Measurements from ENCODE around the gene SLC41A2.
A peak's percentile ranks its signal among the peaks of the same experiment; 100 is the strongest.

The SLC41A2 gene

DNA sequence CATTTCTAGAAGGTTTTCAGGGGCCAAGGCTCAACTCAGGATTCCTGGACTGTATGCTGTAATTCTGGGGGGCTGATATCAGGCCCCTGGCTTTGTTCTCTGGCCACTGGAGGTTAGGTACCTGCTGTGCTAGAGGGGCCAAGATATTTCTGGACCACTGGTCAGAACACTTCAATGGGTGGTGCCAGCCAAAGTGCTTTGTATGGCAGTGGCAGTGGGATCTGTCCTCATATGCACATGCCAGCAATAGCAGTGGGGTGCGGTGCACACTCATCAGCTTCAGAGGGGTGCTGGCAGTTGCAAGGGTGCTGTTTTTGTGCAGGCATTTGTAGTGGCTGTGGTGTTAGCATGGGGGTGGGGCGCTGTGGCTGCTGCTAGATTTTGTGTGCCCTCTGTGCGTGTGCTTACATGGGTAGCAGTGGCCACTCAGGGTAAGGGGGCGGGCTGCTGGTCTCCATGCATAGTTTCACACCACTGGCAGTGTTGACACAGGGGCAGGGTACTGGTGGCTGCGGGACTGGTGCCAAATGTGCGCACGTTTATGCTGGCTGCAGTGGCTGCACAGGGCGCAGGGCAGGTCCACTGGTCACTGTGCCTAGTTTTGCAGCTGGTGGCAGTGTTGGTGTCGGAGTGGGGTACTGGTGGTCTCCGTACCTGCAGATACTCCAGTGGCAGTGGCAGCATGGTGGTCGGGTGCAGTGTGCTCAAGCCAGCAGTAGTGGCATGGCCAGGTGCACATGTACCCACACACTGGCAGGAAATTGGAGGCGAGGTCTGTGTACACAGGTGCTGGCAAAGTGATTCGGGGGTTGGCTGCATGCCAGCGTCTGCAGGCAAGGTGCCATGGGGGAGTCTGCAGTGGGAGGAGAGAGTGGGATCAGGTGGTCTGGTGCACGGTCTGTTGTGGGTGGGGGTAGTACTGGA is 40.6 kb upstream of the SLC41A2 start:
- no peak overlapping the region for H3K4me2 ChIP-seq (ENCODE audit: insufficient read depth, low read length, poor library complexity, severe bottlenecking)
- H3K4ac ChIP-seq (ENCODE audit: low read length) = no peak overlapping the region
- H3K14ac ChIP-seq (ENCODE audit: low read length) = peak overlapping the region; percentile 86
- H3K4me3 ChIP-seq (ENCODE audit: low read length in 2 of 2) = no peak overlapping the region
- no peak for DNase-seq (ENCODE audit: low spot score)
- no peak overlapping the region for H2BK12ac ChIP-seq (ENCODE audit: low read length)
- peak overlapping the region; percentile 76 for H2BK5ac ChIP-seq (ENCODE audit: low read length)
- no peak overlapping the region for H2BK15ac ChIP-seq (ENCODE audit: low read length)
- H2BK120ac ChIP-seq (ENCODE audit: low read depth, low read length) = no peak overlapping the region
- H3K79me1 ChIP-seq (ENCODE audit: low read depth, low read length) = no peaks in the 10 kb centered on the region
- no CpG with 5 or more reads among the region's 15 CpGs for whole genome bisulfite sequencing, 2 donors (ENCODE audit: extremely low coverage in 2 of 2, insufficient read length in 2 of 2, insufficient replicate concordance in 1 of 2)
- no peaks in the 10 kb centered on the region for H3K27me3 ChIP-seq (ENCODE audit: control insufficient read depth in 3 of 3, insufficient read depth in 3 of 3, low read depth in 1 of 3, low read length in 3 of 3)
- peak overlapping the region; percentile 17 for H4K91ac ChIP-seq (ENCODE audit: low read depth, low read length, poor library complexity)
- no peaks in the 10 kb centered on the region for H3K4me1 ChIP-seq (ENCODE audit: control insufficient read depth in 2 of 2, insufficient read depth in 1 of 2, low read depth in 1 of 2, low read length in 2 of 2)
- H3K18ac ChIP-seq (ENCODE audit: low read length) = peak overlapping the region; percentile 67
- H2AK5ac ChIP-seq (ENCODE audit: low read depth, low read length) = no peak overlapping the region
- H3K23ac ChIP-seq (ENCODE audit: low read depth, low read length, poor library complexity) = peak overlapping the region; percentile 8
- peaks cover 19 to 100% of the 10 kb centered on the region in 2 donors for H3K36me3 ChIP-seq (replicated peaks in 1 of 2; ENCODE audit: control insufficient read depth in 2 of 2, insufficient read depth in 2 of 2, low read length in 2 of 2)
- no peak overlapping the region for H4K8ac ChIP-seq (ENCODE audit: low read depth, low read length)
- no peak overlapping the region for H3K27ac ChIP-seq (replicated peaks; ENCODE audit: low read length)
- peak overlapping the region; percentile 53 for H3K9ac ChIP-seq (ENCODE audit: low read depth, low read length, poor library complexity)
- H3K9me3 ChIP-seq (replicated peaks in 1 of 2; ENCODE audit: control insufficient read depth in 2 of 2, insufficient read depth in 1 of 2, low read depth in 1 of 2, low read length in 2 of 2) = peaks cover 2 to 11% of the 10 kb centered on the region in 2 donors
- H2AFZ ChIP-seq (ENCODE audit: low read length) = no peak overlapping the region

DNA sequence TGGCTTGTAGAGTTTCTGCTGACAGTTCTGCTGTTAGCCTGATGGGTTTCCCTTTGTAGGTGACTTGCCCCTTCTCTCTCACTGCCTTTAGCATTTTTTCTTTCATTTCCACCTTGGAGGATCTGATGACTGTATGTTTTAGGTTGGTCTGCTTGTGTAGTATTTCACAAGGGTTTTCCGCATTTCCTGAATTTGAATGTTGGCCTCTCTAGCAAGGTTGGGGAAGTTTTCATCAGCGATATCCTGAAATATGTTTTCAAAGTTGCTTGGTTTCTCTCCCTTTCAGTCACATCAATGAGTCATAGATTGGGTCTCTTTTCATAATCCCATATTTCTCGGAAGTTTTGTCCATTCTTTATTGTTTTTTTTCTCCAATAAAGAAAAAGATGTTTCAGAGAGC is 39.5 kb upstream of the SLC41A2 start:
- no peak overlapping the region for H4K91ac ChIP-seq (ENCODE audit: low read depth, low read length, poor library complexity)
- no peak overlapping the region for H3K4me3 ChIP-seq (ENCODE audit: low read length in 2 of 2)
- no peaks in the 10 kb centered on the region for H3K4me1 ChIP-seq (ENCODE audit: control insufficient read depth in 2 of 2, insufficient read depth in 1 of 2, low read depth in 1 of 2, low read length in 2 of 2)
- no peak overlapping the region for H2BK12ac ChIP-seq (ENCODE audit: low read length)
- no peaks in the 10 kb centered on the region for H3K27me3 ChIP-seq (ENCODE audit: control insufficient read depth in 3 of 3, insufficient read depth in 3 of 3, low read depth in 1 of 3, low read length in 3 of 3)
- no peak overlapping the region for H2BK5ac ChIP-seq (ENCODE audit: low read length)
- no peak overlapping the region for H2BK15ac ChIP-seq (ENCODE audit: low read length)
- no peak overlapping the region for H3K14ac ChIP-seq (ENCODE audit: low read length)
- no peak overlapping the region for H3K4me2 ChIP-seq (ENCODE audit: insufficient read depth, low read length, poor library complexity, severe bottlenecking)
- H2BK120ac ChIP-seq (ENCODE audit: low read depth, low read length) = no peak overlapping the region
- H3K9ac ChIP-seq (ENCODE audit: low read depth, low read length, poor library complexity) = no peak overlapping the region
- no peak overlapping the region for H3K4ac ChIP-seq (ENCODE audit: low read length)
- H3K18ac ChIP-seq (ENCODE audit: low read length) = no peak overlapping the region
- H3K27ac ChIP-seq (replicated peaks; ENCODE audit: low read length) = no peak overlapping the region
- no CpG with 5 or more reads among the region's 3 CpGs for WGBS, 2 donors (ENCODE audit: extremely low coverage in 2 of 2, insufficient read length in 2 of 2, insufficient replicate concordance in 1 of 2)
- H3K79me1 ChIP-seq (ENCODE audit: low read depth, low read length) = no peaks in the 10 kb centered on the region
- DNase-seq (ENCODE audit: low spot score) = no peak
- H4K8ac ChIP-seq (ENCODE audit: low read depth, low read length) = no peak overlapping the region
- H3K36me3 ChIP-seq (replicated peaks in 1 of 2; ENCODE audit: control insufficient read depth in 2 of 2, insufficient read depth in 2 of 2, low read length in 2 of 2) = peaks cover 14 to 100% of the 10 kb centered on the region in 2 donors
- peaks cover 0 to 6% of the 10 kb centered on the region in 2 donors for H3K9me3 ChIP-seq (replicated peaks in 1 of 2; ENCODE audit: control insufficient read depth in 2 of 2, insufficient read depth in 1 of 2, low read depth in 1 of 2, low read length in 2 of 2)
- no peak overlapping the region for H2AK5ac ChIP-seq (ENCODE audit: low read depth, low read length)
- H2AFZ ChIP-seq (ENCODE audit: low read length) = no peak overlapping the region
- H3K23ac ChIP-seq (ENCODE audit: low read depth, low read length, poor library complexity) = no peak overlapping the region

DNA sequence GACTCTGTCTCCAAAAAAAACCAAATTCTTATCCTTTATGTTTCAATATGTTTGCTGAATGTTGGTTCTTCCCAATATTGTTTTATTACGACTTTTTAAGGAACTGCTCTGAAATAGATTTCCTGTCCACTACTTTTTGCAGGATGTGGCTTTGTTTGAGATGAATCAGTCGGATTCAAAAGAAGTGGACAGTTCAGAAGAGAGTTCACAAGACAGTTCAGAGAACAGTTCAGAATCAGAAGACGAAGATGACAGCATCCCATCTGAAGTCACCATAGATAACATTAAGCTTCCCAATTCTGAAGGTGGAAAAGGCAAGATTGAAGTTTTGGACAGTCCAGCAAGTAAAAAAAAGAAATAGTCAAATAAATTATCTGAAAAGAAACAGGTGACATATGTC is 36.2 kb upstream of the SLC41A2 start:
- H2BK5ac ChIP-seq (ENCODE audit: low read length) = no peak overlapping the region
- no peak for DNase-seq (ENCODE audit: low spot score)
- no peak overlapping the region for H3K27ac ChIP-seq (replicated peaks; ENCODE audit: low read length)
- H3K27me3 ChIP-seq (ENCODE audit: control insufficient read depth in 3 of 3, insufficient read depth in 3 of 3, low read depth in 1 of 3, low read length in 3 of 3) = no peaks in the 10 kb centered on the region
- H3K23ac ChIP-seq (ENCODE audit: low read depth, low read length, poor library complexity) = no peak overlapping the region
- no peak overlapping the region for H3K4me2 ChIP-seq (ENCODE audit: insufficient read depth, low read length, poor library complexity, severe bottlenecking)
- no peak overlapping the region for H2AFZ ChIP-seq (ENCODE audit: low read length)
- H3K79me1 ChIP-seq (ENCODE audit: low read depth, low read length) = peaks cover 4% of the 10 kb centered on the region
- no CpG with 5 or more reads among the region's 3 CpGs for WGBS, 2 donors (ENCODE audit: extremely low coverage in 2 of 2, insufficient read length in 2 of 2, insufficient replicate concordance in 1 of 2)
- no peak overlapping the region for H3K4ac ChIP-seq (ENCODE audit: low read length)
- no peak overlapping the region for H4K8ac ChIP-seq (ENCODE audit: low read depth, low read length)
- no peaks in the 10 kb centered on the region for H3K4me1 ChIP-seq (ENCODE audit: control insufficient read depth in 2 of 2, insufficient read depth in 1 of 2, low read depth in 1 of 2, low read length in 2 of 2)
- no peak overlapping the region for H3K9ac ChIP-seq (ENCODE audit: low read depth, low read length, poor library complexity)
- H4K91ac ChIP-seq (ENCODE audit: low read depth, low read length, poor library complexity) = no peak overlapping the region
- H3K4me3 ChIP-seq (ENCODE audit: low read length in 2 of 2) = no peak overlapping the region
- H3K9me3 ChIP-seq (replicated peaks in 1 of 2; ENCODE audit: control insufficient read depth in 2 of 2, insufficient read depth in 1 of 2, low read depth in 1 of 2, low read length in 2 of 2) = peaks cover 0 to 8% of the 10 kb centered on the region in 2 donors
- no peak overlapping the region for H2BK120ac ChIP-seq (ENCODE audit: low read depth, low read length)
- no peak overlapping the region for H2AK5ac ChIP-seq (ENCODE audit: low read depth, low read length)
- peaks cover 21 to 100% of the 10 kb centered on the region in 2 donors for H3K36me3 ChIP-seq (replicated peaks in 1 of 2; ENCODE audit: control insufficient read depth in 2 of 2, insufficient read depth in 2 of 2, low read length in 2 of 2)
- no peak overlapping the region for H3K18ac ChIP-seq (ENCODE audit: low read length)
- no peak overlapping the region for H3K14ac ChIP-seq (ENCODE audit: low read length)
- no peak overlapping the region for H2BK12ac ChIP-seq (ENCODE audit: low read length)
- no peak overlapping the region for H2BK15ac ChIP-seq (ENCODE audit: low read length)

DNA sequence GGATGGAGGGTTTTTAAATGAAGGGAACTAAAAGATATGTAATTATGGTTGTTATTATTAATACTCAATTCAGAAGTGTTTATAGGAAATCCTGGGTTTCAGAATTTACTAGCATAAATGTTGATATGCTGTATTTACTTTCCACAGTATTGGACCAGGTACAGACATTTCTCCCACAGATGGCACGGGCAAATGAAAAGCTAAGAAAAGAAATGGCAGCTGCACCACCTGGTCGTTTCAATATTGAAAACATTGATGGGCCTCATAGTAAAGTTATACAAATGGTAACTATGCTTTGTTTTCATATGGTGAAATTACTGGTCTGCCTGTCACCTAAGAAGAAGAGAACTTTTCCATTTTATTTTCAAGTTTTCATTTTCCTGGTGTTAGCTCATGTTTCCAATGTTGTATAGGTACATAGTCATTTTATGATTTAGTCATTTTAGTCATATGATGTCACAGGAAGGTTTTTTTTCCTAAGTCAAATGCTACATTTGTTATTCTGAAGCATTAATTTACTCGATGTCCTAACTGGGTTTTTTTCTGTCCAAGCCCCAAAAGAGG is 33.6 kb upstream of the SLC41A2 start:
- Histone ChIP-seq H3K9me3 (replicated peaks in 1 of 2; ENCODE audit: control insufficient read depth in 2 of 2, insufficient read depth in 1 of 2, low read depth in 1 of 2, low read length in 2 of 2) (peaks cover 0 to 21% of the 10 kb centered on the region in 2 donors), H2BK120ac (ENCODE audit: low read depth, low read length) (no peak overlapping the region), H3K9ac (ENCODE audit: low read depth, low read length, poor library complexity) (no peak overlapping the region), H4K91ac (ENCODE audit: low read depth, low read length, poor library complexity) (no peak overlapping the region), H3K14ac (ENCODE audit: low read length) (no peak overlapping the region), H3K27ac (replicated peaks; ENCODE audit: low read length) (no peak overlapping the region), H3K4me3 (ENCODE audit: low read length in 2 of 2) (no peak overlapping the region), H2BK15ac (ENCODE audit: low read length) (no peak overlapping the region), H4K8ac (ENCODE audit: low read depth, low read length) (no peak overlapping the region), H3K4me2 (ENCODE audit: insufficient read depth, low read length, poor library complexity, severe bottlenecking) (no peak overlapping the region), H2BK5ac (ENCODE audit: low read length) (no peak overlapping the region), H2AFZ (ENCODE audit: low read length) (no peak overlapping the region), H3K4me1 (ENCODE audit: control insufficient read depth in 2 of 2, insufficient read depth in 1 of 2, low read depth in 1 of 2, low read length in 2 of 2) (peaks cover 0 to 9% of the 10 kb centered on the region in 2 donors), H3K4ac (ENCODE audit: low read length) (no peak overlapping the region), H3K23ac (ENCODE audit: low read depth, low read length, poor library complexity) (no peak overlapping the region), H3K18ac (ENCODE audit: low read length) (no peak overlapping the region), H3K79me1 (ENCODE audit: low read depth, low read length) (peaks cover 4% of the 10 kb centered on the region), H2AK5ac (ENCODE audit: low read depth, low read length) (no peak overlapping the region), H2BK12ac (ENCODE audit: low read length) (no peak overlapping the region), H3K36me3 (replicated peaks in 1 of 2; ENCODE audit: control insufficient read depth in 2 of 2, insufficient read depth in 2 of 2, low read length in 2 of 2) (peaks cover 13 to 91% of the 10 kb centered on the region in 2 donors), H3K27me3 (ENCODE audit: control insufficient read depth in 3 of 3, insufficient read depth in 3 of 3, low read depth in 1 of 3, low read length in 3 of 3) (no peaks in the 10 kb centered on the region)
- no CpG with 5 or more reads among the region's 3 CpGs for WGBS, 2 donors (ENCODE audit: extremely low coverage in 2 of 2, insufficient read length in 2 of 2, insufficient replicate concordance in 1 of 2)
- no peak for DNase-seq (ENCODE audit: low spot score)

Data from neuronal stem cell (in vitro differentiated cells).